DOHH2 (cell line): Measurements from ENCODE around the gene MSS51.

Experiments used
- CTCF ChIP-seq: fragments of 200-600 bp; sonication (generic); IDR thresholded peaks from one replicate; pipeline ENCODE4 v1.5.1; 2014; ENCODE audit warnings: antibody characterized with exemption, mild to moderate bottlenecking, low read depth, low read length; ENCODE audit not compliant: poor library complexity, severe bottlenecking
- EZH2phosphoT487 ChIP-seq: fragments of 200-600 bp; sonication (generic); IDR thresholded peaks from 2 replicates; pipeline ENCODE4 v1.6.1; 2017; ENCODE audit warnings: borderline replicate concordance, mild to moderate bottlenecking, antibody characterized with exemption, low read length, moderate library complexity, mixed read lengths

GRCh38 chr10:73376679-73377078 lies 56.7 kb downstream of the MSS51 start:
- TF ChIP-seq CTCF, result no peak
- no peak for TF ChIP-seq EZH2phosphoT487
